Lower lobe of right lung (tissue), 2 donors: ENCODE data around the gene NUMB. TPM values are rescaled to one million over a fixed set of nuclear protein-coding genes. Genes with fewer than 3 reads are reported as not detected.

Experiments
- ATAC-seq, 2 donors: fragments of 200-7000 bp; cut with Tn5 transposase; one replicate each; pipeline ENCODE4 v1.9.1; 2020 to 2022; ENCODE audit warnings: mild to moderate bottlenecking in 2 of 2, moderate library complexity in 2 of 2
- DNase-seq: peaks from one replicate; pipeline ENCODE4 v3.0.0-alpha.2; 2020
- H3K27ac ChIP-seq: fragments of 200-600 bp; one replicate; pipeline ENCODE4 v1.8.0; 2022
- H3K27me3 ChIP-seq: fragments of 200-600 bp; one replicate; pipeline ENCODE4 v1.8.0; 2022; ENCODE audit warnings: low read depth
- H3K36me3 ChIP-seq: fragments of 200-600 bp; one replicate; pipeline ENCODE4 v1.8.0; 2022; ENCODE audit warnings: mild to moderate bottlenecking
- H3K4me1 ChIP-seq: fragments of 200-600 bp; one replicate; pipeline ENCODE4 v1.8.0; 2022
- H3K4me3 ChIP-seq: fragments of 200-600 bp; one replicate; pipeline ENCODE4 v1.8.0; 2022; ENCODE audit warnings: mild to moderate bottlenecking
- H3K9me3 ChIP-seq: fragments of 200-600 bp; one replicate; pipeline ENCODE4 v1.8.0; 2022
- intact Hi-C: fragments of 100-400 bp; cut with DNase I; formaldehyde crosslinking; loops from one replicate; pipeline ENCODE4 v1.11.0; 2022
- total RNA-seq: library from RNA; stranded (reverse); fragmentation: NEBNext Ultra II Directional; extraction: Animal tissue kit (Norgen Biotek cat#: 25700); gene quantifications from one replicate; pipeline ENCODE4 v1.2.1, GENCODE V29; 2021
- TF ChIP-seq, protein P1 (sequence below): fragments of 200-600 bp; IDR thresholded peaks from one replicate; pipeline ENCODE4 v1.8.0; 2022; ENCODE audit warnings: antibody characterized with exemption, mild to moderate bottlenecking
- donor health status: DM: no; HTN: yes; CAD: no; lungs with severe emphysema.

NUMB gene
- total RNA-seq, 1 donor from 2014 or later: 126 TPM

DNA sequence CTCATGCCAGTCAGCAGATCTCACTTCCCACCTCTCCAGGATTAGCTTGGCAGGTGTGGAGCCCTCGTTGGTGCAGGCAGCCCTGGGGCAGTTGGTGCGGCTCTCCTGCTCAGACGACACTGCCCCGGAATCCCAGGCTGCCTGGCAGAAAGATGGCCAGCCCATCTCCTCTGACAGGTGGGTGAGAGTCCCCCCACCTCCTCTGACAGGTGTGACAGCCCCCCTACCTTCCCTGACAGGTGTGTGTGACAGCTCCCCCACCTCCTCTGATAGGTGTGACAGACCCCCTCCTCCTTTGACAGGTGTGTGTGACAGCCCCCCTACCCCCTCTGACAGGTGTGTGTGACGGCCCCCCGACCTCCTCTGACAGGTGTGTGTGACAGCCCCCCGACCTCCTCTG, 194.7 kb downstream of the NUMB start:
- no peak for DNase-seq
- TF ChIP-seq, protein P1, sequence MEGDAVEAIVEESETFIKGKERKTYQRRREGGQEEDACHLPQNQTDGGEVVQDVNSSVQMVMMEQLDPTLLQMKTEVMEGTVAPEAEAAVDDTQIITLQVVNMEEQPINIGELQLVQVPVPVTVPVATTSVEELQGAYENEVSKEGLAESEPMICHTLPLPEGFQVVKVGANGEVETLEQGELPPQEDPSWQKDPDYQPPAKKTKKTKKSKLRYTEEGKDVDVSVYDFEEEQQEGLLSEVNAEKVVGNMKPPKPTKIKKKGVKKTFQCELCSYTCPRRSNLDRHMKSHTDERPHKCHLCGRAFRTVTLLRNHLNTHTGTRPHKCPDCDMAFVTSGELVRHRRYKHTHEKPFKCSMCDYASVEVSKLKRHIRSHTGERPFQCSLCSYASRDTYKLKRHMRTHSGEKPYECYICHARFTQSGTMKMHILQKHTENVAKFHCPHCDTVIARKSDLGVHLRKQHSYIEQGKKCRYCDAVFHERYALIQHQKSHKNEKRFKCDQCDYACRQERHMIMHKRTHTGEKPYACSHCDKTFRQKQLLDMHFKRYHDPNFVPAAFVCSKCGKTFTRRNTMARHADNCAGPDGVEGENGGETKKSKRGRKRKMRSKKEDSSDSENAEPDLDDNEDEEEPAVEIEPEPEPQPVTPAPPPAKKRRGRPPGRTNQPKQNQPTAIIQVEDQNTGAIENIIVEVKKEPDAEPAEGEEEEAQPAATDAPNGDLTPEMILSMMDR: no peak
- intact Hi-C loops: no loop called here
- Histone ChIP-seq H3K4me1 (no peaks in the 10 kb centered on the region), H3K27me3 (no peaks in the 10 kb centered on the region), H3K9me3 (no peaks in the 10 kb centered on the region), H3K4me3 (no peak overlapping the region), H3K27ac (no peak overlapping the region), H3K36me3 (no peaks in the 10 kb centered on the region)
- ATAC-seq: no peak

GRCh38 chr14:73262427-73263183, 195.7 kb downstream of the NUMB start:
- DNase-seq: no peak
- no peak overlapping the region for H3K4me3 ChIP-seq
- intact Hi-C loops: no loop called here
- no peak for ATAC-seq
- no peaks in the 10 kb centered on the region for H3K27me3 ChIP-seq
- H3K36me3 ChIP-seq: no peaks in the 10 kb centered on the region
- H3K9me3 ChIP-seq: no peaks in the 10 kb centered on the region
- TF ChIP-seq, protein P1: no peak
- H3K27ac ChIP-seq: no peak overlapping the region
- no peaks in the 10 kb centered on the region for H3K4me1 ChIP-seq

DNA sequence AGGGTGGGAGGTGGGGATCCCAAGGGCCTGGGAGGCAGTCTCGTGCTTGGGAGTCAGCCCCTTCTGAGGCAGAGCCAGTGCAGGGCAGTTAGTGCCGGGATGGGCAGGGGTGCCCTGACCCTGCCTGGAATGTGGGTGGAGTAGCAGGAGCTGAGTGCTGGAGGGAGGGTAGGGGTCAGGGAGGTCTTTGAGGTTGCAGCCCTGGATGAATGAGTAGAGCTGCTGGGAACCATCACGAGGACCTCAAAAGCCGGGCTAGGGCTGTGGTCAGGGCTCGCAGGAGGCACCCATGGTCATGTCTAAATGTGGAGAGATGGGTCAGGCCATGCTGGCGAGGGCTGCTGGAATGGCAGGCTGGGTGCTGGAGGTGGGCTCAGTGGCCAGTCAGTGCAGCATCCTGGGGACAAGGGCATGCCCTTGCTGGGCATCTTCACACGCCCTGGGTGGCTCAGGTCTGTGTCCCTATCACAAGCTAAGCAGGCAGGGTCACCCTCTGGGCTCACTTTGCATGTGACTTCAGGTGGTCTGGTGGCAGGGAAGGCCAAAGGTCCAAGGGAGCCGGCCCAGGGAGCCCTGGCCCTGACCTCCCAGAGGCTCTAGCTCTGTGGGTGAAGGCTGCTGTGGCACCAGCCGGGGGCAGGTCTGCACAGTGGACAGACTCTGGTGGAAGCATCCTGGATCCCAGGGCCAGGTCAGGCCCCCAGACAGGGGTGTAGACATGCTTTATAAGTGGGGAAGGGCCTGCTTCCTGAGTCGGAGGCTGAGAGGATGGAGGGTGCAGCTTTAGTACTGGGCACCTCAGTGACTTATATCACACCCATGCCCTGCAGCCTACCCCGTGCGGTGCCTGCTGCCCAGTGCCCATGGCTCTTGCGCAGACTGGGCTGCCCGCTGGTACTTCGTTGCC, 196.6 kb downstream of the NUMB start:
- TF ChIP-seq, protein P1: no peak
- H3K4me1 ChIP-seq: no peaks in the 10 kb centered on the region
- DNase-seq (no peak), ATAC-seq (no peak)
- intact Hi-C loops: no loop called here
- H3K9me3 ChIP-seq: no peaks in the 10 kb centered on the region
- no peak overlapping the region for H3K4me3 ChIP-seq
- H3K27ac ChIP-seq: no peak overlapping the region
- no peaks in the 10 kb centered on the region for H3K27me3 ChIP-seq
- no peaks in the 10 kb centered on the region for H3K36me3 ChIP-seq

DNA sequence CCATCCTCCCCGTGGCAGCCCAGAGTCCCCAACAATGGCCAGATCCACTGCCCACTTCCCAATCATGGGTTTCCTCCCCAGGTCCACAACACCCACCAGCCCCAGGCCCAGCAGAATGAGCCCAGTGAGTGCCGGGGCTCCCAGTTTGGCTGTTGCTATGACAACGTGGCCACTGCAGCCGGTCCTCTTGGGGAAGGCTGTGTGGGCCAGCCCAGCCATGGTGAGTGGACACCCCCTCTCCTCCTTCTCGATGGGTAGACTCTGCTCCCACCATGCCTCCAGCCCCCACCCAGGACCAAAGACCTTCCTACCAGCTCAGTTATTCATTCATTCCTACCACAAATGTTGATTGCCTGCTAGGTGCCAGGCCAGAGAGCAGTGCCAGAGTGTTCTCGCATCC, 197.3 kb downstream of the NUMB start:
- intact Hi-C loops: no loop called here
- no peak for ATAC-seq

DNA sequence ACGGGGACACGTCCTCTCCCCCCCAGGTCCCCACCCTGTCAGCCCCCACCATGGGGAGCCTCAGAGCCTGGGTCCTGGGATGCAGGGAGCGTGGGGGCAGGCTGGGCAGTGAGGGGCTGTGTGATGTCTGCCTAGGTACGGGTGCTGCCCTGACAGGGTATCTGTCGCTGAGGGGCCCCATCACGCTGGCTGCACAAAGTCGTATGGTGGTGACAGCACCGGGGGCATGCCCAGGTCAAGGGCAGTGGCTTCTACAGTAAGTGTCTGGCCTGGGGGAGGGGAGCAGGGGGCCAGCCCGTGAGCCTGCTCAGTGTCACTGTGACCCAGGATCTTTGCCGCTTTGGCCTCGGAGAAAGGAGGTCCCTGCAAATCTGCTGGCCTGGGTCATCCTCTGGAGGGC, 197.8 kb downstream of the NUMB start:
- no peaks in the 10 kb centered on the region for H3K4me1 ChIP-seq
- no peak overlapping the region for H3K27ac ChIP-seq
- intact Hi-C loops: no loop called here
- H3K4me3 ChIP-seq: no peak overlapping the region
- ATAC-seq (no peak), DNase-seq (no peak)
- H3K27me3 ChIP-seq: no peaks in the 10 kb centered on the region
- H3K9me3 ChIP-seq: no peaks in the 10 kb centered on the region
- no peaks in the 10 kb centered on the region for H3K36me3 ChIP-seq
- TF ChIP-seq, protein P1: no peak

More for the DNA sequence above, 197.3 kb downstream of the NUMB start:
- DNase-seq: no peak
- TF ChIP-seq, protein P1: no peak
- Histone ChIP-seq H3K27ac (no peak overlapping the region), H3K27me3 (no peaks in the 10 kb centered on the region), H3K9me3 (no peaks in the 10 kb centered on the region), H3K4me3 (no peak overlapping the region), H3K36me3 (no peaks in the 10 kb centered on the region), H3K4me1 (no peaks in the 10 kb centered on the region)
